Ramos (cell line): ENCODE results near the gene PCNX2.
"Not testable (repeated sequence)": the region's sequence is repeated elsewhere in the genome, so short reads cannot be mapped to it uniquely, and the experiment has no call there.

ENCODE experiments used
- in situ Hi-C: fragments of 300-500 bp; cut with MboI; formaldehyde crosslinking; loops from one replicate; pipeline ENCODE4 v1.14.3; 2022; ENCODE audit warnings: low sequenced_read_pairs; ENCODE audit not compliant: unreplicated experiment

PCNX2 gene

GRCh38 chr1:233031521-233031920, 264.0 kb downstream of the PCNX2 start:
- in situ Hi-C loops = no loop called here

- in situ Hi-C loops = no loop called here
These were observed 268.5 kb downstream of the PCNX2 start for GRCh38 chr1:233027046-233027445.

- in situ Hi-C loops = no loop called here
These were observed 270.0 kb downstream of the PCNX2 start for GRCh38 chr1:233025567-233025966.

GRCh38 chr1:233025157-233025556, 270.4 kb downstream of the PCNX2 start:
- in situ Hi-C loops = no loop called here

- in situ Hi-C loops = no loop called here
These were observed 271.3 kb downstream of the PCNX2 start for GRCh38 chr1:233024199-233024598.

- in situ Hi-C loops = no loop called here
These were observed 273.3 kb downstream of the PCNX2 start for GRCh38 chr1:233022246-233022645.

GRCh38 chr1:233020426-233020825, 275.1 kb downstream of the PCNX2 start:
- in situ Hi-C loops = no loop called here

- in situ Hi-C loops = no loop called here
These were observed 275.7 kb downstream of the PCNX2 start for GRCh38 chr1:233019778-233020325.

GRCh38 chr1:233019083-233019482, 276.4 kb downstream of the PCNX2 start:
- in situ Hi-C loops = no loop called here

GRCh38 chr1:233016798-233017197, 278.7 kb downstream of the PCNX2 start:
- in situ Hi-C loops = no loop called here

GRCh38 chr1:233015965-233016364, 279.6 kb downstream of the PCNX2 start:
- in situ Hi-C loops = no loop called here

GRCh38 chr1:233012021-233012420, 283.5 kb downstream of the PCNX2 start:
- in situ Hi-C loops = no loop called here

- in situ Hi-C loops = no loop called here
These were observed 285.4 kb downstream of the PCNX2 start for GRCh38 chr1:233010146-233010545.

- in situ Hi-C loops = no loop called here
These were observed 289.0 kb downstream of the PCNX2 start for GRCh38 chr1:233006541-233006973.

- in situ Hi-C loops = no loop called here
These were observed 289.4 kb downstream of the PCNX2 start for GRCh38 chr1:233006108-233006507.

- in situ Hi-C loops = no loop called here
These were observed 289.8 kb downstream of the PCNX2 start for GRCh38 chr1:233005703-233006102.

GRCh38 chr1:233005156-233005555, 290.4 kb downstream of the PCNX2 start:
- in situ Hi-C loops = no loop called here

- in situ Hi-C loops = no loop called here
These were observed 291.1 kb downstream of the PCNX2 start for GRCh38 chr1:233004451-233004850.

GRCh38 chr1:233003638-233004037, 291.9 kb downstream of the PCNX2 start:
- in situ Hi-C loops = not testable (repeated sequence)

- in situ Hi-C loops = no loop called here
These were observed 295.4 kb downstream of the PCNX2 start for GRCh38 chr1:232999956-233000625.

- in situ Hi-C loops = no loop called here
These were observed 296.9 kb downstream of the PCNX2 start for GRCh38 chr1:232998646-232999045.

- in situ Hi-C loops = no loop called here
These were observed 297.4 kb downstream of the PCNX2 start for GRCh38 chr1:232998138-232998537.
